ENCODE measurements around the gene USE1. TPM values are rescaled to one million over a fixed set of nuclear protein-coding genes. Genes with fewer than 3 reads are reported as not detected.

The USE1 gene
- total RNA-seq, 1 experiment from 2014 or later: 27.5 TPM

GRCh38 chr19:17226002-17226933 is 11.1 kb downstream of the USE1 start, which contains the start of gene OCEL1:
TSS of gene OCEL1 (plus strand) at chr19:17226226. CDS start at chr19:17226248, 22 bp downstream.
- intact Hi-C loops (cut with micrococcal nuclease): loop anchor here (1.0 to 5.0 kb wide), 2 partner anchors 18 to 149 kb away; partner anchors contain the start of genes HAUS8 and MYO9B
- TF ChIP-seq CTCF (IDR thresholded peaks at IDR 0.05 in 2 of 3, conservative IDR thresholded peaks at IDR 0.05 in 1 of 3; ENCODE audit: borderline replicate concordance in 1 of 3, insufficient read depth in 1 of 3, low read depth in 2 of 3, low read length in 2 of 3) (no peak), SRF (IDR thresholded peaks at IDR 0.05; ENCODE audit: low read depth) (no peak; the same call in 1 of the 2 replicates), REST (IDR thresholded peaks at IDR 0.05; ENCODE audit: low read depth) (no peak), POLR2AphosphoS5 (IDR thresholded peaks at IDR 0.05; ENCODE audit: low read depth, low read length) (peak; percentile 96), SP1 (IDR thresholded peaks at IDR 0.05; ENCODE audit: low read depth) (peak; percentile 78), EZH2 (IDR thresholded peaks at IDR 0.05) (no peak), CBX3 (IDR thresholded peaks at IDR 0.05; ENCODE audit: low read depth) (no peak), EZH2phosphoT487 (IDR thresholded peaks at IDR 0.05; ENCODE audit: borderline replicate concordance) (no peak), CEBPB (IDR thresholded peaks at IDR 0.05; ENCODE audit: low read depth) (no peak), JUND (IDR thresholded peaks at IDR 0.05) (no peak), EGR1 (IDR thresholded peaks at IDR 0.05; ENCODE audit: low read depth) (peak; percentile 66), ELF1 (IDR thresholded peaks at IDR 0.05; ENCODE audit: borderline replicate concordance, low read depth) (no peak), ZFX (IDR thresholded peaks at IDR 0.05) (no peak; the same call in 1 of the 2 replicates), FOSL1 (IDR thresholded peaks at IDR 0.05; ENCODE audit: low read depth) (no peak), MAX (IDR thresholded peaks at IDR 0.05) (peak; percentile 60), POLR2A (IDR thresholded peaks at IDR 0.05; ENCODE audit: borderline replicate concordance, extremely low read depth, insufficient read depth, insufficient read length) (peak; percentile 77), ZNF274 (IDR thresholded peaks at IDR 0.05; ENCODE audit: low read depth, low read length) (no peak), RAD21 (IDR thresholded peaks at IDR 0.05; ENCODE audit: low read depth) (no peak; the same call in 1 of the 2 replicates)

More at GRCh38 chr19:17226002-17226933, 11.1 kb downstream of the USE1 start, which contains the start of gene OCEL1:
- Histone ChIP-seq H3K79me2 (ENCODE audit: insufficient read depth, low read length) (peaks cover 19% of the 10 kb centered on the region; the same call in 1 of the 2 replicates), H2AFZ (ENCODE audit: low read depth, low read length, poor library complexity, severe bottlenecking) (peak within 1 kb of the TSS; percentile 93), H4K20me1 (ENCODE audit: insufficient read depth) (no peaks in the 10 kb centered on the region), H3K9me2 (ENCODE audit: insufficient read depth) (no peaks in the 10 kb centered on the region), H3K4me1 (ENCODE audit: control insufficient read depth in 1 of 2, insufficient read depth in 2 of 2, low read length in 2 of 2) (peaks cover 14 to 38% of the 10 kb centered on the region in 2 experiments; a peak in 3 of 4 replicates), H3K27me3 (ENCODE audit: insufficient read depth, low read length) (no peaks in the 10 kb centered on the region), H3K9ac (ENCODE audit: low read length) (peak within 1 kb of the TSS; percentile 98), H3K4me3 (replicated peaks in 1 of 2; ENCODE audit: low read depth in 1 of 2, low read length in 2 of 2) (peak within 1 kb of the TSS; percentile 81 to 92), H3K4me2 (ENCODE audit: low read length) (peak within 1 kb of the TSS; percentile 99), H3K36me3 (ENCODE audit: control insufficient read depth in 1 of 2, insufficient read depth in 2 of 2, low read length in 2 of 2) (0 out of 4 replicates have a peak, but pooled peaks cover 0 to 2% of the 10 kb centered on the region in 2 experiments), H3K27ac (ENCODE audit: low read depth, low read length) (peak within 1 kb of the TSS; percentile 85), H3K9me3 (ENCODE audit: control insufficient read depth in 1 of 2, insufficient read depth in 1 of 2, low read depth in 1 of 2, low read length in 2 of 2) (no peaks in the 10 kb centered on the region)
- peak; percentile 87 for ATAC-seq
- ChIA-PET CTCF (interaction anchor here (1.2 kb wide), 1 partner anchor 8 kb away, joined by 3 read pairs; no protein-coding TSS in a partner anchor), RAD21 (ENCODE audit: low non-redundant PET in 1 of 2, low total read pairs in 2 of 2, uncharacterized antibody in 2 of 2, unreplicated experiment in 2 of 2) (interaction anchor here (0.6 to 1.7 kb wide), 3 partner anchors 9 to 136 kb away, joined by 3 to 6 read pairs (median 5); no protein-coding TSS in a partner anchor), POLR2A (interaction anchor here (0.7 to 3.1 kb wide), 6 partner anchors 10 to 42 kb away, joined by 3 to 29 read pairs (median 6); partner anchors contain the start of genes BABAM1 and USE1)
- DNase-seq (ENCODE audit: low read depth, low spot score): peak; percentile 95
- BruUV-seq (replicated peaks): no TSS peak

All from HCT116 (cell line).